Measurements from ENCODE around the gene KCNQ1. TPM values are rescaled to one million over a fixed set of nuclear protein-coding genes. Genes with fewer than 3 reads are reported as not detected.

Gene KCNQ1
- total and polyA plus RNA-seq, 2 of the 13 experiments (the other 11 are each of a cell fraction or from before 2014, with no cell fraction given): 0.02 to 0.08 TPM

GRCh38 chr11:2574553-2575535 is 130.0 kb downstream of the KCNQ1 start:
- in situ Hi-C loops (cut with HindIII; ENCODE audit: extremely low pct_ligation_motif_present, low pct_unique_long_range_greater_than_20kb): no loop called here
- BruUV-seq (replicated peaks): no TSS peak
- no peak overlapping the region for H3K9ac ChIP-seq (ENCODE audit: insufficient read depth, low read depth, low read length)

GRCh38 chr11:2575591-2576051 is 130.8 kb downstream of the KCNQ1 start:
- BruUV-seq (replicated peaks): no TSS peak
- no peaks in the 10 kb centered on the region for H3K4me1 ChIP-seq (ENCODE audit: insufficient read depth, low read length)
- intact Hi-C loops (cut with micrococcal nuclease; ENCODE audit: unreplicated experiment) (no loop called here), in situ Hi-C loops (cut with HindIII; ENCODE audit: extremely low pct_ligation_motif_present, low pct_unique_long_range_greater_than_20kb) (no loop called here)
- no peak overlapping the region for H3K4me2 ChIP-seq (ENCODE audit: low read depth, low read length)
- POLR2A ChIA-PET: no interaction called here
- H3K9ac ChIP-seq (ENCODE audit: insufficient read depth, low read depth, low read length): no peak overlapping the region
- no peaks in the 10 kb centered on the region for H3K79me2 ChIP-seq (ENCODE audit: insufficient read depth, low read length)
- H3K9me3 ChIP-seq (ENCODE audit: low read length): no peaks in the 10 kb centered on the region
- CTCF ChIA-PET (ENCODE audit: low intra/inter-chr PET ratio, low total read pairs): no interaction called here
- H3K27me3 ChIP-seq (ENCODE audit: control insufficient read depth in 1 of 2, insufficient read depth in 2 of 2, low read length in 2 of 2): peaks cover 25 to 84% of the 10 kb centered on the region in 2 experiments
- TF ChIP-seq ZBTB33 (CRISPR knock-in tag; IDR thresholded peaks at IDR 0.05): peak; percentile 55; the same call in 1 of the 2 replicates
- peak; percentile 30; the same call in 1 of the 2 replicates for TF ChIP-seq ZNF687 (CRISPR knock-in tag; IDR thresholded peaks at IDR 0.05)
- 0 out of 2 replicates have a peak, but pooled peaks have one; percentile 22 for TF ChIP-seq HNF4A (CRISPR knock-in tag; IDR thresholded peaks at IDR 0.05)
- TF ChIP-seq MED8 (CRISPR knock-in tag; IDR thresholded peaks at IDR 0.05; ENCODE audit: insufficient replicate concordance): no peak
- no peak overlapping the region for H3K27ac ChIP-seq (ENCODE audit: extremely low read length, insufficient read depth, low read length)
- no peaks in the 10 kb centered on the region for H3K36me3 ChIP-seq (replicated peaks in 1 of 2; ENCODE audit: control insufficient read depth in 1 of 2, insufficient read depth in 2 of 2, low read length in 2 of 2)
- FAIRE-seq (no peak), ATAC-seq (peak; percentile 26), DNase-seq (ENCODE audit: low spot score) (no peak)
- WGBS (ENCODE audit: low lambda C conversion rate): 35% methylated on average over 7 of the region's 17 CpGs
- H2AFZ ChIP-seq (ENCODE audit: low read length): no peak overlapping the region
- H4K20me1 ChIP-seq (ENCODE audit: insufficient read depth, low read length): no peaks in the 10 kb centered on the region
- H3K4me3 ChIP-seq (replicated peaks in 1 of 3; ENCODE audit: insufficient read depth in 1 of 3, low read depth in 2 of 3, low read length in 3 of 3): no peak overlapping the region

More at GRCh38 chr11:2574553-2575535, 130.0 kb downstream of the KCNQ1 start:
- H3K4me1 ChIP-seq (ENCODE audit: insufficient read depth, low read length): no peaks in the 10 kb centered on the region
- no peaks in the 10 kb centered on the region for H4K20me1 ChIP-seq (ENCODE audit: insufficient read depth, low read length)
- intact Hi-C loops (cut with micrococcal nuclease; ENCODE audit: unreplicated experiment): no loop called here
- H3K9me3 ChIP-seq (ENCODE audit: low read length): no peaks in the 10 kb centered on the region
- H3K27ac ChIP-seq (ENCODE audit: extremely low read length, insufficient read depth, low read length): no peak overlapping the region
- CTCF ChIA-PET (ENCODE audit: low intra/inter-chr PET ratio, low total read pairs): no interaction called here
- no peak for DNase-seq (ENCODE audit: low spot score)
- no peak overlapping the region for H3K4me3 ChIP-seq (replicated peaks in 1 of 3; ENCODE audit: insufficient read depth in 1 of 3, low read depth in 2 of 3, low read length in 3 of 3)
- WGBS (ENCODE audit: low lambda C conversion rate): 58% methylated on average over 8 of the region's 45 CpGs
- POLR2A ChIA-PET: no interaction called here
- no peak overlapping the region for H2AFZ ChIP-seq (ENCODE audit: low read length)
- no peaks in the 10 kb centered on the region for H3K79me2 ChIP-seq (ENCODE audit: insufficient read depth, low read length)
- H3K36me3 ChIP-seq (replicated peaks in 1 of 2; ENCODE audit: control insufficient read depth in 1 of 2, insufficient read depth in 2 of 2, low read length in 2 of 2): no peaks in the 10 kb centered on the region
- no peak for FAIRE-seq
- H3K4me2 ChIP-seq (ENCODE audit: low read depth, low read length): no peak overlapping the region
- no peak for ATAC-seq
- H3K27me3 ChIP-seq (ENCODE audit: control insufficient read depth in 1 of 2, insufficient read depth in 2 of 2, low read length in 2 of 2): peaks cover 24 to 77% of the 10 kb centered on the region in 2 experiments
- no peak for TF ChIP-seq POGZ (CRISPR knock-in tag; IDR thresholded peaks at IDR 0.05)
- peak; percentile 95 for TF ChIP-seq HNRNPL (IDR thresholded peaks at IDR 0.05; ENCODE audit: low read depth, low read length)

Data from HepG2 (cell line).